Activated B cell treated with CpG ODN at 0.5 μM for 24 hours (primary cell): ENCODE measurements around the gene ASRGL1. TPM values are rescaled to one million over a fixed set of nuclear protein-coding genes. Genes with fewer than 3 reads are reported as not detected.

Experiments
- ATAC-seq: fragments of 200-7000 bp; cut with Tn5 transposase; one replicate; pipeline ENCODE4 v1.10.0; 2021; ENCODE audit warnings: low read depth, mild to moderate bottlenecking, moderate library complexity
- CTCF ChIA-PET: fragments of 350-600 bp; sonication (Branson Sonifier 250); formaldehyde crosslinking; loops from one replicate; lab custom pipeline; 2021; ENCODE audit warnings: antibody characterized with exemption; lab: Charles Lee
- POLR2A ChIA-PET: fragments of 350-600 bp; sonication (Branson Sonifier 250); formaldehyde crosslinking; loops from one replicate; lab custom pipeline; 2021; ENCODE audit warnings: antibody characterized with exemption; lab: Charles Lee
- DNase-seq: peaks from one replicate; pipeline ENCODE4 v3.0.0; 2022
- H3K27ac Mint-ChIP-seq: one replicate; pipeline ENCODE4 v1.8.0; 2020; ENCODE audit warnings: mixed read lengths
- H3K27me3 Mint-ChIP-seq: one replicate; pipeline ENCODE4 v1.8.0; 2021; ENCODE audit warnings: mixed read lengths
- H3K36me3 Mint-ChIP-seq: one replicate; pipeline ENCODE4 v1.8.0; 2021; ENCODE audit warnings: low read depth, mixed read lengths
- H3K4me1 Mint-ChIP-seq: one replicate; pipeline ENCODE4 v1.8.0; 2021; ENCODE audit warnings: mixed read lengths
- H3K4me3 Mint-ChIP-seq: one replicate; pipeline ENCODE4 v1.8.0; 2020; ENCODE audit warnings: mild to moderate bottlenecking, mixed read lengths
- H3K9me3 Mint-ChIP-seq: one replicate; pipeline ENCODE4 v1.8.0; 2020; ENCODE audit warnings: mixed read lengths
- intact Hi-C: fragments of 100-400 bp; cut with micrococcal nuclease; formaldehyde crosslinking; loops from one replicate; pipeline ENCODE4 v1.15.1; 2024
- total RNA-seq: library from RNA; stranded (reverse); gene quantifications from 2 replicates; pipeline ENCODE4 v1.2.3, GENCODE V29; 2022
- TF ChIP-seq, protein P1 (sequence below): fragments of 200-600 bp; IDR thresholded peaks from one replicate; pipeline ENCODE4 v1.8.0; 2022; ENCODE audit warnings: antibody characterized with exemption, mild to moderate bottlenecking

ASRGL1 gene
- total RNA-seq, 1 donor from 2014 or later, result 0.98 TPM

DNA sequence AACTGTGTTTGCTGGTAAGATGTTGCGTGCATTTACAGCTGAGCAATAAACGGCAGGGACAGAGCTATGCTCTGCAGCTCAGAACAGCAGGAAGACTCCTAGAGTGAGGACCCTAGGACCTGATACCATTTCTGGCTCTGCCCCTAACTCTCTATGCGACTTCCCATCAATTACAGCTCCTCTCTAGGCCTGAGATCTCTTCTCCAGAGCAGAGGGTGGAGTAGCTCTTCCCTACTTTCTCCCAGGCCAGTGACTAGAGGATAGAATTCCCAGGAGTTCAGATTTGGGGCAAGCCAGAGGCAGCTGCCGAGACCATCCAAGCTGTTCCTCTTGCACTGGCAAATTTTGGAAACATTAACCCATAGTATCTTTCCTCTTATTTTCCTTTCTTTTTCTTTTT lies 68.8 kb downstream of the ASRGL1 start:
- DNase-seq (no peak), ATAC-seq (no peak)
- ChIA-PET POLR2A (no interaction called here), CTCF (interaction anchor here (0.7 to 1.2 kb wide), 2 partner anchors 12 to 18 kb away, joined by 3 to 4 read pairs; no protein-coding TSS in a partner anchor)
- Mint-ChIP-seq H3K27ac (no peak overlapping the region), H3K4me3 (no peak overlapping the region), H3K36me3 (no peaks in the 10 kb centered on the region), H3K4me1 (peaks cover 9% of the 10 kb centered on the region), H3K9me3 (no peaks in the 10 kb centered on the region), H3K27me3 (no peaks in the 10 kb centered on the region)
- TF ChIP-seq, protein P1, sequence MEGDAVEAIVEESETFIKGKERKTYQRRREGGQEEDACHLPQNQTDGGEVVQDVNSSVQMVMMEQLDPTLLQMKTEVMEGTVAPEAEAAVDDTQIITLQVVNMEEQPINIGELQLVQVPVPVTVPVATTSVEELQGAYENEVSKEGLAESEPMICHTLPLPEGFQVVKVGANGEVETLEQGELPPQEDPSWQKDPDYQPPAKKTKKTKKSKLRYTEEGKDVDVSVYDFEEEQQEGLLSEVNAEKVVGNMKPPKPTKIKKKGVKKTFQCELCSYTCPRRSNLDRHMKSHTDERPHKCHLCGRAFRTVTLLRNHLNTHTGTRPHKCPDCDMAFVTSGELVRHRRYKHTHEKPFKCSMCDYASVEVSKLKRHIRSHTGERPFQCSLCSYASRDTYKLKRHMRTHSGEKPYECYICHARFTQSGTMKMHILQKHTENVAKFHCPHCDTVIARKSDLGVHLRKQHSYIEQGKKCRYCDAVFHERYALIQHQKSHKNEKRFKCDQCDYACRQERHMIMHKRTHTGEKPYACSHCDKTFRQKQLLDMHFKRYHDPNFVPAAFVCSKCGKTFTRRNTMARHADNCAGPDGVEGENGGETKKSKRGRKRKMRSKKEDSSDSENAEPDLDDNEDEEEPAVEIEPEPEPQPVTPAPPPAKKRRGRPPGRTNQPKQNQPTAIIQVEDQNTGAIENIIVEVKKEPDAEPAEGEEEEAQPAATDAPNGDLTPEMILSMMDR, result no peak
- intact Hi-C loops, result no loop called here

DNA sequence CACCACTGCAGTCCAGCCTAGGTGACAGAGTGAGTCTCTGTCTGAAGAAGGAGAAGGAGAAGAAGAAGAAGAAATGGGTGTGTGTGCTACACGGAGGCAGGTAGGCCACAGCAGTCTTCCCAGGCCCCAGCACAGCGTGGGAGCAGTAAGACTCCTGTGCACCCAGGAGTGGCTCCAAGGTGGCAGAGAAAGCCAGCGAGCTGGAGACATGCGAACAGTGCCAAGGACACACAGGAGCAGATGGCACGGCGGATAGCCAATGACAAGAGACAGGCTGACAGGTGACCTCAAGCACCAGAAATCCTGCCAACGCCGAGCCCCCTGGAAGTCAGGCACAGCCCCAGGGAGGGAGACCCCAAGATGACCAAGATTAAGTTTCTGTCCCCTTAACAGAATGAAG lies 72.6 kb downstream of the ASRGL1 start:
- ChIA-PET POLR2A (interaction anchor here (0.6 kb wide), 2 partner anchors 74 to 472 kb away, joined by 3 to 4 read pairs; no protein-coding TSS in a partner anchor), CTCF (no interaction called here)
- DNase-seq (no peak), ATAC-seq (no peak)
- H3K27me3 Mint-ChIP-seq, result no peaks in the 10 kb centered on the region
- H3K27ac Mint-ChIP-seq, result no peak overlapping the region
- no peaks in the 10 kb centered on the region for H3K4me1 Mint-ChIP-seq
- TF ChIP-seq, protein P1, result no peak
- no peak overlapping the region for H3K4me3 Mint-ChIP-seq
- intact Hi-C loops, result no loop called here
- no peaks in the 10 kb centered on the region for H3K9me3 Mint-ChIP-seq
- no peaks in the 10 kb centered on the region for H3K36me3 Mint-ChIP-seq

DNA sequence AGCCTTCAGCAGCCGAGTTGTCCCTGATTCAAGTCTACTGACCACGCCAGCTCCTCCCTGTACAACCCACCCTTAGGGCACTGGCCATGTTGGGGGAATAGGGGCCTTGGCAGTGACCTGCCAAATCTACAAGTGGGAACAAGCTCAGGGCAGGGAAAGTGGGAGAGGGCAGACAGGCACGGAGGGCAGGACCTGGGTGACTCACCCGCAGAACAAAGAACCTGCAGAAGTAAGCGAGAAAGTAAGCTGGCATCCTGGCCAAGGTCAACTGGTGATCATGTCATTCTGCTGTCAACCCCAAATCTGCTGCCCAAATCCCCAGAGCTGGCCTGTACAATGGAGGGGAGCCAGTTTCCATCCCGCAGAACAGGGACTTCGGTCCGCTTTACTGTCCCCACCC lies 73.7 kb downstream of the ASRGL1 start:
- Mint-ChIP-seq H3K4me3 (no peak overlapping the region), H3K27me3 (no peaks in the 10 kb centered on the region), H3K4me1 (no peaks in the 10 kb centered on the region), H3K27ac (no peak overlapping the region), H3K9me3 (no peaks in the 10 kb centered on the region), H3K36me3 (no peaks in the 10 kb centered on the region)
- ChIA-PET POLR2A (no interaction called here), CTCF (no interaction called here)
- TF ChIP-seq, protein P1, result no peak
- DNase-seq (no peak), ATAC-seq (no peak)
- intact Hi-C loops, result no loop called here

DNA sequence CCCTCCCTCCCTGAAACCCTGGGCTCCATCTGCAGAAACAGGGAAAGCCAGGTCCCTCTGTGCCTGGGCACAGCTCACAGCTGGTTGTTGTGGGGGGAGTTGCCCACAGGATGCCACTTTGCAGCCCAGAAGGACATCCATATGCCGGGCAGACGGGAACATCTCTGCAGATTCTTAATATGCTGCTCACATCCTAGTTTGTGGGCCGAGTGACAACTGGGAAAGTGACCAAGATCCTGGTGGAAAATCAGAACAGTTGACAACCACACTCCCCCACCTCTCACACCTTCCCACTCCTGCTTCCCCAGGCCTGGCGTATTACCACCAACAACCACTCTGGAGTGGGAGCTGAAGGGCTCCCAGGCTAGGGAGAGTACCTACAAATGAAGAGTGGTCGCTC lies 74.3 kb downstream of the ASRGL1 start:
- Mint-ChIP-seq H3K27me3 (no peaks in the 10 kb centered on the region), H3K4me1 (no peaks in the 10 kb centered on the region), H3K4me3 (no peak overlapping the region), H3K9me3 (no peaks in the 10 kb centered on the region), H3K27ac (no peak overlapping the region), H3K36me3 (no peaks in the 10 kb centered on the region)
- ATAC-seq (no peak), DNase-seq (no peak)
- TF ChIP-seq, protein P1, result no peak
- intact Hi-C loops, result no loop called here
- ChIA-PET CTCF (no interaction called here), POLR2A (no interaction called here)

DNA sequence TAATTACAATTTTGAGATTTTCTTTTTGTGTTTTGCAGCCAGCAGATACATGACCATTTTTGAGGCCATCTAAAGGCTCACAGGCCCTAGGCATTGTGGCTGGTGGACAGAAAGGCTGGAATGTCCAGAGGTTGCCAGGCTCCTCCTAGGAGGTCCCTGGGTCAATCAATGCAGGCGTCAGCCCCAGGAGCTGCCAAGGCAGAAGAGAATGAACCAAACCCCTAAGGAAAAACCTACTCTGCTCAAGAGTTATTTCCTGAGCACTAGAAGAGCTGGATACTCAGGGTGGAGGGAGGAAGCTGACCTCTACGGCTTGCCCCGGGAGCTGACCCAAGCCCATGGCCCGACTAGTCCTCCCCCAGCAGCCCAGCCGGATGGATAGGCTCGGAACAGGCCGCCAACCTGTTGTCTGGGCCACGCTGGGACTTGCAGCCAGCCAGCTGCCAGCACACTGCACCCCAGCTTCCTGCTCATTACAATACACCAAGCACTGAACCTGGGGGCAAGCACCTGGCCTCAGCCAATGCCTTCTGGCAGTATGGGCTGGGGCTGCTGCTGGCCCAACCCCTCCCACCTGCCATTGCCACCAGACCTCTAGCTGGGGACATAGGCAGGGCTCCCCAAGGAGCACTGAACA lies 75.9 kb downstream of the ASRGL1 start:
- POLR2A ChIA-PET, result no interaction called here

More for the DNA sequence above, 75.9 kb downstream of the ASRGL1 start:
- no peak for ATAC-seq
- H3K4me3 Mint-ChIP-seq, result no peak overlapping the region
- H3K36me3 Mint-ChIP-seq, result no peaks in the 10 kb centered on the region
- H3K9me3 Mint-ChIP-seq, result no peaks in the 10 kb centered on the region
- no peaks in the 10 kb centered on the region for H3K4me1 Mint-ChIP-seq
- intact Hi-C loops, result no loop called here
- no peak overlapping the region for H3K27ac Mint-ChIP-seq
- H3K27me3 Mint-ChIP-seq, result no peaks in the 10 kb centered on the region
- TF ChIP-seq, protein P1, result no peak
- CTCF ChIA-PET, result interaction anchor here (1.5 to 2.0 kb wide), 2 partner anchors 12 to 18 kb away, joined by 3 to 7 read pairs; no protein-coding TSS in a partner anchor
- DNase-seq, result no peak
